D721Med (cell line): ENCODE data around the gene ATP7B.

Source experiments
- DNase-seq: peaks from one replicate; pipeline ENCODE4 v3.0.0; 2011; ENCODE audit warnings: low spot score; ENCODE audit not compliant: insufficient read length
- FAIRE-seq: peaks from 2 replicates; lab custom pipeline; 2011; peaks lifted over from hg19 to GRCh38; lab: Jason Lieb, UNC
- CTCF ChIP-seq: IDR thresholded peaks from 2 replicates; pipeline ENCODE4 v1.5.1; 2012; ENCODE audit warnings: mild to moderate bottlenecking, control low read depth; ENCODE audit not compliant: insufficient read depth; ENCODE audit errors: missing control alignments

ATP7B gene

GRCh38 chr13:51894239-51894638 is 117.0 kb downstream of the ATP7B start:
- FAIRE-seq (no peak), DNase-seq (no peak)
- no peak for TF ChIP-seq CTCF

GRCh38 chr13:51892657-51893056 is 118.6 kb downstream of the ATP7B start:
- no peak for TF ChIP-seq CTCF
- DNase-seq (no peak), FAIRE-seq (no peak)

GRCh38 chr13:51887468-51887867 is 123.8 kb downstream of the ATP7B start:
- DNase-seq (peak; percentile 45), FAIRE-seq (peak; percentile 98)
- no peak for TF ChIP-seq CTCF

- no peak for FAIRE-seq
- no peak for DNase-seq
- TF ChIP-seq CTCF = no peak
These were observed 125.6 kb downstream of the ATP7B start for GRCh38 chr13:51885651-51886050.

- no peak for DNase-seq
- FAIRE-seq = no peak
- no peak for TF ChIP-seq CTCF
These were observed 128.0 kb downstream of the ATP7B start for GRCh38 chr13:51883226-51883600.
